H1 (cell line): ENCODE results near the gene ARG2. TPM values are rescaled to one million over a fixed set of nuclear protein-coding genes. Genes with fewer than 3 reads are reported as not detected.

Experiments used
- ASH2L ChIP-seq: fragments of 200-600, 300-600 bp; sonication (generic); IDR thresholded peaks from one replicate; pipeline ENCODE4 v1.7.1; 2017; ENCODE audit warnings: low read length
- CHD1 ChIP-seq: IDR thresholded peaks from 2 replicates; pipeline ENCODE4 v1.6.1; 2012; ENCODE audit warnings: low read depth, low read length, improper control_type of control experiment
- FOSL1 ChIP-seq: IDR thresholded peaks from 2 replicates; pipeline ENCODE4 v1.6.1; 2011; ENCODE audit warnings: mild to moderate bottlenecking, low read depth, low read length, moderate library complexity; ENCODE audit not compliant: insufficient read depth
- GABPA ChIP-seq: IDR thresholded peaks from 2 replicates; pipeline ENCODE4 v1.6.1; 2011; ENCODE audit warnings: mild to moderate bottlenecking, low read length, moderate library complexity, borderline replicate concordance; ENCODE audit not compliant: insufficient read depth
- HDAC2 ChIP-seq, 2 experiments: fragments of 300-600 bp in 1 of 2; sonication (generic) in 1 of 2; IDR thresholded peaks; 2 replicates each; pipeline ENCODE4 v1.6.1; 2011 to 2012; ENCODE audit warnings: low read depth in 2 of 2, low read length in 2 of 2, mild to moderate bottlenecking in 2 of 2, moderate library complexity in 2 of 2, borderline replicate concordance in 1 of 2, inconsistent platforms in 1 of 2
- JUND ChIP-seq: IDR thresholded peaks from 2 replicates; pipeline ENCODE4 v1.6.1; 2011; ENCODE audit warnings: mild to moderate bottlenecking, improper control_type of control experiment, low read length
- KDM1A ChIP-seq: fragments of 200-600, 300-600 bp; sonication (generic); IDR thresholded peaks from 2 replicates; pipeline ENCODE4 v1.7.1; 2016; ENCODE audit warnings: mild to moderate bottlenecking, low read length, borderline replicate concordance
- KDM4A ChIP-seq: IDR thresholded peaks from one replicate; pipeline ENCODE4 v1.7.1; 2012; ENCODE audit warnings: low read depth, mild to moderate bottlenecking, moderate library complexity, low read length, inconsistent platforms; ENCODE audit not compliant: severe bottlenecking
- MAFK ChIP-seq: IDR thresholded peaks from 2 replicates; pipeline ENCODE4 v1.6.1; 2012; ENCODE audit warnings: low read depth, mild to moderate bottlenecking, improper control_type of control experiment, low read length
- NRF1 ChIP-seq: IDR thresholded peaks from 2 replicates; pipeline ENCODE4 v1.6.1; 2011; ENCODE audit warnings: mild to moderate bottlenecking, low read depth, low read length, improper control_type of control experiment
- PHF8 ChIP-seq: fragments of 200-600 bp; sonication (generic); conservative IDR thresholded peaks from 2 replicates; pipeline ENCODE4 v1.7.1; 2012; ENCODE audit warnings: low read depth, mild to moderate bottlenecking, inconsistent platforms, low read length, moderate library complexity
- POLR2AphosphoS5 ChIP-seq: IDR thresholded peaks from 2 replicates; pipeline ENCODE4 v1.6.1; 2011; ENCODE audit warnings: low read depth, low read length
- RBBP5 ChIP-seq: IDR thresholded peaks from 2 replicates; pipeline ENCODE4 v1.7.1; 2012; ENCODE audit warnings: low read depth, mild to moderate bottlenecking, inconsistent platforms, low read length, moderate library complexity, borderline replicate concordance
- SIN3A ChIP-seq, 2 experiments: IDR thresholded peaks in 1 of 2; conservative IDR thresholded peaks in 1 of 2; 2 replicates each; pipeline ENCODE4 v1.6.1; 2011 to 2012; ENCODE audit warnings: low read length in 2 of 2, improper control_type of control experiment in 1 of 2, low read depth in 1 of 2, mild to moderate bottlenecking in 1 of 2
- SIX5 ChIP-seq: IDR thresholded peaks from 2 replicates; pipeline ENCODE4 v1.6.1; 2011; ENCODE audit warnings: mild to moderate bottlenecking, low read depth, low read length
- SP1 ChIP-seq: IDR thresholded peaks from 2 replicates; pipeline ENCODE4 v1.6.1; 2011; ENCODE audit warnings: low read depth, low read length
- SUZ12 ChIP-seq: fragments of 200-600 bp; sonication (generic); IDR thresholded peaks from 2 replicates; pipeline ENCODE4 v1.6.1; 2012; ENCODE audit warnings: mild to moderate bottlenecking, inconsistent platforms, low read length, moderate library complexity, mixed read lengths
- TAF7 ChIP-seq: optimal IDR thresholded peaks from 2 replicates; pipeline ENCODE3; 2011; ENCODE audit warnings: low read depth, mild to moderate bottlenecking, inconsistent platforms, low read length, moderate library complexity, borderline replicate concordance
- TBP ChIP-seq: IDR thresholded peaks from 2 replicates; pipeline ENCODE4 v1.6.1; 2011; ENCODE audit warnings: low read depth, low read length, improper control_type of control experiment
- YY1 ChIP-seq: IDR thresholded peaks from 2 replicates; pipeline ENCODE4 v1.6.1; 2011; ENCODE audit warnings: low read depth, mild to moderate bottlenecking, low read length
- ZNF274 ChIP-seq: IDR thresholded peaks from 2 replicates; pipeline ENCODE4 v1.7.0; 2012; ENCODE audit warnings: low read length, borderline replicate concordance; ENCODE audit errors: extremely low read depth
- polyA plus RNA-seq, 7 experiments: library from polyadenylated mRNA; depleted of rRNA in 3 of 7; stranded (reverse) in 5 of 7; unstranded in 2 of 7; fragments of >200 nt in 5 of 7; fragments of 200-250 nt in 2 of 7; gene quantifications; 1 replicate in 5 of 7; 2 replicates in 1 of 7; 4 replicates in 1 of 7; pipeline versions ENCODE4 v1.2.1 to v1.2.3, GENCODE V29; 2011 to 2013; ENCODE audit warnings: missing spikeins in 2 of 7, mixed read lengths in 2 of 7
- total RNA-seq: library from RNA; stranded (reverse); fragmentation: NEBNext Ultra II Directional; extraction: Animal tissue kit (Norgen Biotek cat#: 25700); gene quantifications from 2 replicates; pipeline ENCODE4 v1.2.1, GENCODE V29; 2021
- TF ChIP-seq, protein P1 (sequence below): IDR thresholded peaks from 2 replicates; pipeline ENCODE4 v1.6.1; 2011; ENCODE audit warnings: low read depth, mild to moderate bottlenecking, low read length; ENCODE audit not compliant: insufficient read depth
- TF ChIP-seq, protein P2 (sequence below): IDR thresholded peaks from 2 replicates; pipeline ENCODE4 v1.6.1; 2012; ENCODE audit warnings: inconsistent platforms

The ARG2 gene
- total and polyA plus RNA-seq, 2 of the 8 experiments (the other 6 are each of a cell fraction or from before 2014, with no cell fraction given): 49.9 to 59.1 TPM

DNA sequence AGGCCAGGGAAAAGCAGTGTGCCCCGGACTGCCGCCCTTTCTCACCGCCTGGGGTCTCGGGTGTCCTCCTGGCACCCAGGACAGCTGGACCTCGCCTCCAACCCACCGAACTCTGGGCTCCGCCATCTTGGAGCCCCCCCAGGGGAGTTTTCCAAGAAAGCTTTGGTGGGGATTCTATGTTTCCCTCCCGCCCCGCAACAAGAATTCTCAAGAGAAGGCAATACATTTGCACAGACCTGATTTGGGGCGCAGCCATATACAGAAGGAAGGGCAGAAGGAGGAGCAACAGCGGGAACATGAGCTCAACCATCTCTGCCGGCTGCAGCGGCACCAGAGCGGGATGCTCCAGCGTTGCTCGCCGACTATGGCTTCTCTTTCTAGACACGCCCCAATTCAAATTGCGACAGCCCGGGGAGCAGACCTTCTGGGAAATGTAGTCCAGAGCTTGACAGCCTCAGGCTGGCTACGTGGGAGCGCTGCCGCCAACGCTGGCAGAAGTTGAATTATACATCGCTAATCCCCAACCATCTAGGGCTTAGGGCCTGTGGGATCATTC, 75.8 kb downstream of the ARG2 start, which contains the start of gene RDH11 (continued):
- TF ChIP-seq HDAC2 (IDR thresholded peaks at IDR 0.05; ENCODE audit: borderline replicate concordance in 1 of 2, low read depth in 2 of 2, low read length in 2 of 2) (0 out of 4 replicates have a peak, but pooled peaks of 1 of the 2 experiments have one; percentile 20), SIX5 (peak; percentile 81), SP1 (peak; percentile 51; the same call in 1 of the 2 replicates), POLR2AphosphoS5 (peak; percentile 100), TAF7 (peak; percentile 88), NRF1 (no peak), GABPA (no peak), SUZ12 (no peak), KDM1A (no peak), KDM4A (peak; percentile 49), ASH2L (peak; percentile 81), FOSL1 (no peak), ZNF274 (no peak), TBP (peak; percentile 90), RBBP5 (no peak), PHF8 (peak; percentile 97), MAFK (no peak), JUND (no peak), SIN3A (conservative IDR thresholded peaks at IDR 0.05 in 1 of 2, IDR thresholded peaks at IDR 0.05 in 1 of 2; ENCODE audit: low read depth in 1 of 2, low read length in 2 of 2) (peak; percentile 89 to 92), YY1 (peak; percentile 89), CHD1 (peak; percentile 19; the same call in 1 of the 2 replicates)
- TF ChIP-seq, protein P1, sequence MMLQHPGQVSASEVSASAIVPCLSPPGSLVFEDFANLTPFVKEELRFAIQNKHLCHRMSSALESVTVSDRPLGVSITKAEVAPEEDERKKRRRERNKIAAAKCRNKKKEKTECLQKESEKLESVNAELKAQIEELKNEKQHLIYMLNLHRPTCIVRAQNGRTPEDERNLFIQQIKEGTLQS: peak; percentile 51; the same call in 1 of the 2 replicates
- TF ChIP-seq, protein P2, sequence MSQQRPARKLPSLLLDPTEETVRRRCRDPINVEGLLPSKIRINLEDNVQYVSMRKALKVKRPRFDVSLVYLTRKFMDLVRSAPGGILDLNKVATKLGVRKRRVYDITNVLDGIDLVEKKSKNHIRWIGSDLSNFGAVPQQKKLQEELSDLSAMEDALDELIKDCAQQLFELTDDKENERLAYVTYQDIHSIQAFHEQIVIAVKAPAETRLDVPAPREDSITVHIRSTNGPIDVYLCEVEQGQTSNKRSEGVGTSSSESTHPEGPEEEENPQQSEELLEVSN: no peak; the same call in 1 of the 2 replicates
